ENCODE measurements around the gene AKR1C2.
"Not testable (repeated sequence)": the region's sequence is repeated elsewhere in the genome, so short reads cannot be mapped to it uniquely, and the experiment has no call there.

GRCh38 chr10:5010043-5010442, 6.4 kb upstream of the AKR1C2 start:
- TF ChIP-seq CTCF (IDR thresholded peaks at IDR 0.05; ENCODE audit: poor library complexity); EZH2 (IDR thresholded peaks at IDR 0.05; ENCODE audit: borderline replicate concordance): not testable (repeated sequence)
